Measurements from ENCODE around the gene SPATA3. TPM values are rescaled to one million over a fixed set of nuclear protein-coding genes. Genes with fewer than 3 reads are reported as not detected.

Gene SPATA3
- total and polyA plus RNA-seq, 2 of the 13 experiments (the other 11 are each of a cell fraction or from before 2014, with no cell fraction given): not detected

DNA sequence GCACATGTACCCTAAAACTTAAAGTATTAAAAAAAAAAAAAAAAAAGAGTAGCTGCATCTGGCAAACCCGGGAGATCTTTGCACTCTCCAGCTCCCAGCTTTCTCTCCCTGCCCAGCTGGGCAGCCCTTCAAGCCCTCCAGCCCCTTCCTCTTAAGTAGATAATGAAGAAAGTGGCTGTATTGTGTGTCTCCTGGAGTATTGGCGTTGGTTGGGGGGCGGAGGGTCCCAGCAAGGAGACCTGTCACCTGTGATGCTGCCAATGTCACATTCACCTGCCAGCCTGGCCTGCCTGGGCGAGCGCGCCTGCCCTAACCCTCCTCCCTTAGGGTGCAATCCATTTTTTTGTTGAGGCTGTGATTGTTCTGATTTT, 43.4 kb downstream of the SPATA3 start (continued):
- no peak for TF ChIP-seq RBAK (CRISPR knock-in tag; IDR thresholded peaks at IDR 0.05)
- TF ChIP-seq, protein P1, sequence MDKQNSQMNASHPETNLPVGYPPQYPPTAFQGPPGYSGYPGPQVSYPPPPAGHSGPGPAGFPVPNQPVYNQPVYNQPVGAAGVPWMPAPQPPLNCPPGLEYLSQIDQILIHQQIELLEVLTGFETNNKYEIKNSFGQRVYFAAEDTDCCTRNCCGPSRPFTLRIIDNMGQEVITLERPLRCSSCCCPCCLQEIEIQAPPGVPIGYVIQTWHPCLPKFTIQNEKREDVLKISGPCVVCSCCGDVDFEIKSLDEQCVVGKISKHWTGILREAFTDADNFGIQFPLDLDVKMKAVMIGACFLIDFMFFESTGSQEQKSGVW (CRISPR knock-in tag; IDR thresholded peaks at IDR 0.05; ENCODE audit: borderline replicate concordance): no peak
- TF ChIP-seq, protein P2, sequence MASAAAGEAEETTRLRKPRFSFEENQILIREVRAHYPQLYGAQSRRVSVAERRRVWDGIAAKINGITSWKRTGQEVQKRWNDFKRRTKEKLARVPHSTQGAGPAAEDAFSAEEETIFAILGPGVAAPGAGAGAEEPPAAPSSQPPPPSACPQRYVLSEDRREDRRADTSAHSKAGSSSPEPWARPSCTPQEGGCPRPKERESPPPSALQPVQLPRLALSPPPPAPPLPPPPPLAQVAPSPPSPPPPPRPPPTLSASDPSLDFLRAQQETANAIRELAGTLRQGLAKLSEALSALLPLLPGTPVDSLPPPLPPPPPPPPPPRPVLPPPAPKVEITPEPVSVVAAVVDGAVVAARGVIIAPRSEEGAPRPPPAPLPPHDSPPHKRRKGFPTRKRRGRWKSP (CRISPR knock-in tag; IDR thresholded peaks at IDR 0.05): 0 out of 2 replicates have a peak, but pooled peaks have one; percentile 12
- no peak for TF ChIP-seq NR2F2 (IDR thresholded peaks at IDR 0.05; ENCODE audit: borderline replicate concordance, low read depth)
- peak; percentile 77 for TF ChIP-seq AGO2 (optimal IDR thresholded peaks at IDR 0.05; ENCODE audit: low read depth, low read length)
- no peak for TF ChIP-seq AKAP8 (CRISPR knock-in tag; IDR thresholded peaks at IDR 0.05)
- no peak for TF ChIP-seq SCMH1 (CRISPR knock-in tag; IDR thresholded peaks at IDR 0.05; ENCODE audit: borderline replicate concordance)
- TF ChIP-seq HNF4A (CRISPR knock-in tag; IDR thresholded peaks at IDR 0.05): 0 out of 2 replicates have a peak, but pooled peaks have one; percentile 6
- no peak for TF ChIP-seq IKZF1 (IDR thresholded peaks at IDR 0.05)
- TF ChIP-seq HHEX (CRISPR knock-in tag; IDR thresholded peaks at IDR 0.05): no peak
- TF ChIP-seq, protein P3, sequence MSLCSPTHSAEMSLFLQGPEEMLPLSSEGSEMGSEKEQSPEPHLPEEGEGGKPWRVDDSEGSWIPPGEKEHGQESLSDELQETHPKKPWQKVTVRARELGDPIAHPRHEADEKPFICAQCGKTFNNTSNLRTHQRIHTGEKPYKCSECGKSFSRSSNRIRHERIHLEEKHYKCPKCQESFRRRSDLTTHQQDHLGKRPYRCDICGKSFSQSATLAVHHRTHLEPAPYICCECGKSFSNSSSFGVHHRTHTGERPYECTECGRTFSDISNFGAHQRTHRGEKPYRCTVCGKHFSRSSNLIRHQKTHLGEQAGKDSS (CRISPR knock-in tag; IDR thresholded peaks at IDR 0.05; ENCODE audit: borderline replicate concordance, low read depth): 0 out of 2 replicates have a peak, but pooled peaks have one; percentile 21
- peak; percentile 71 for TF ChIP-seq RBFOX2 (IDR thresholded peaks at IDR 0.05; ENCODE audit: low read depth, low read length)
- TF ChIP-seq YEATS4 (CRISPR knock-in tag; IDR thresholded peaks at IDR 0.05; ENCODE audit: borderline replicate concordance): 0 out of 2 replicates have a peak, but pooled peaks have one; percentile 44
- no peak for TF ChIP-seq PRMT3 (CRISPR knock-in tag; IDR thresholded peaks at IDR 0.05; ENCODE audit: borderline replicate concordance, low read depth)
- peak; percentile 51; the same call in 1 of the 2 replicates for TF ChIP-seq ZFP37 (CRISPR knock-in tag; IDR thresholded peaks at IDR 0.05; ENCODE audit: borderline replicate concordance)
- TF ChIP-seq, protein P4, sequence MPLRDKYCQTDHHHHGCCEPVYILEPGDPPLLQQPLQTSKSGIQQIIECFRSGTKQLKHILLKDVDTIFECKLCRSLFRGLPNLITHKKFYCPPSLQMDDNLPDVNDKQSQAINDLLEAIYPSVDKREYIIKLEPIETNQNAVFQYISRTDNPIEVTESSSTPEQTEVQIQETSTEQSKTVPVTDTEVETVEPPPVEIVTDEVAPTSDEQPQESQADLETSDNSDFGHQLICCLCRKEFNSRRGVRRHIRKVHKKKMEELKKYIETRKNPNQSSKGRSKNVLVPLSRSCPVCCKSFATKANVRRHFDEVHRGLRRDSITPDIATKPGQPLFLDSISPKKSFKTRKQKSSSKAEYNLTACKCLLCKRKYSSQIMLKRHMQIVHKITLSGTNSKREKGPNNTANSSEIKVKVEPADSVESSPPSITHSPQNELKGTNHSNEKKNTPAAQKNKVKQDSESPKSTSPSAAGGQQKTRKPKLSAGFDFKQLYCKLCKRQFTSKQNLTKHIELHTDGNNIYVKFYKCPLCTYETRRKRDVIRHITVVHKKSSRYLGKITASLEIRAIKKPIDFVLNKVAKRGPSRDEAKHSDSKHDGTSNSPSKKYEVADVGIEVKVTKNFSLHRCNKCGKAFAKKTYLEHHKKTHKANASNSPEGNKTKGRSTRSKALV (CRISPR knock-in tag; IDR thresholded peaks at IDR 0.05): peak; percentile 53; the same call in 1 of the 2 replicates
- no peak for TF ChIP-seq ATRX (CRISPR knock-in tag; IDR thresholded peaks at IDR 0.05; ENCODE audit: borderline replicate concordance)
- TF ChIP-seq RCOR2 (CRISPR knock-in tag; IDR thresholded peaks at IDR 0.05): no peak
- TF ChIP-seq SRSF9 (IDR thresholded peaks at IDR 0.05; ENCODE audit: borderline replicate concordance, insufficient read depth, low read depth, low read length, poor library complexity, severe bottlenecking): no peak
- TF ChIP-seq ZNF337 (CRISPR knock-in tag; IDR thresholded peaks at IDR 0.05; ENCODE audit: borderline replicate concordance, low read depth): no peak
- no peak for TF ChIP-seq ZNF354B (CRISPR knock-in tag; IDR thresholded peaks at IDR 0.05)
- no peak for TF ChIP-seq SMAD9 (CRISPR knock-in tag; IDR thresholded peaks at IDR 0.05)
- TF ChIP-seq NFKB2 (CRISPR knock-in tag; IDR thresholded peaks at IDR 0.05; ENCODE audit: borderline replicate concordance): 0 out of 2 replicates have a peak, but pooled peaks have one; percentile 39
- TF ChIP-seq ZNF558 (CRISPR knock-in tag; IDR thresholded peaks at IDR 0.05; ENCODE audit: borderline replicate concordance): peak; percentile 77; the same call in 1 of the 2 replicates
- TF ChIP-seq ZNF816 (CRISPR knock-in tag; IDR thresholded peaks at IDR 0.05; ENCODE audit: borderline replicate concordance): no peak
- TF ChIP-seq ARHGAP35 (CRISPR knock-in tag; IDR thresholded peaks at IDR 0.05; ENCODE audit: borderline replicate concordance): no peak
- TF ChIP-seq SIN3B (IDR thresholded peaks at IDR 0.05; ENCODE audit: low read length): no peak
- 0 out of 2 replicates have a peak, but pooled peaks have one; percentile 2 for TF ChIP-seq ZBTB7B (CRISPR knock-in tag; IDR thresholded peaks at IDR 0.05)
